ENCODE results near the gene PLXNA2. TPM values are rescaled to one million over a fixed set of nuclear protein-coding genes. Genes with fewer than 3 reads are reported as not detected.

The PLXNA2 gene
- total RNA-seq, 4 donors from 2014 or later, result 19.8 to 41.6 (median 27.9) TPM

DNA sequence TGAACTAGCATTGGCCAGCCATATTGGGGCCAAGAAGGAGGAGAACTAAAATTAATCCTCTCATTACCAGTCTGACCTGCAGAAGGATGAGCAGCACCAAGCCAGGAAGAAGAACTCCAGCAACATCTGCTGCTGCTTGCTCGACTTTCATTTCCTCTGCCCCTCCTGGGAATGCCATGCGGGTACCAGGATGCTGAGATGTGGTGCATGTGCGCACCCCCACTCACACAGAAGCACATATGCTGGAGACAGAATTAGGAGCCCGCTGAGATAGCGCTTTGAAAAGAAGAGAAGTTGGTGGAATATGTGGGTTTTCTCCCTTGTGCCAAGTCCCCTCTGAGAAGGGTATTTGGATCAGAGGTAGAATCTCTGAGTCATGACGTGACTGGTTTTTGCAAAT, 70.4 kb downstream of the PLXNA2 start:
- peaks cover 22 to 85% (median 63%) of the 10 kb centered on the region in 4 donors for H3K4me1 ChIP-seq
- TF ChIP-seq CTCF (IDR thresholded peaks at IDR 0.05), result no peak
- no peak for TF ChIP-seq POLR2AphosphoS5 (IDR thresholded peaks at IDR 0.05)
- TF ChIP-seq POLR2A (IDR thresholded peaks at IDR 0.05; ENCODE audit: low read depth), result no peak
- TF ChIP-seq EP300 (IDR thresholded peaks at IDR 0.05), result no peak
- H3K27ac ChIP-seq (replicated peaks in 1 of 4), result peak overlapping the region in 3 of 4 donors; percentile 34 to 67 (median 60)
- no peak overlapping the region for H3K4me3 ChIP-seq
- no peaks in the 10 kb centered on the region for H3K36me3 ChIP-seq
- H3K27me3 ChIP-seq, result no peaks in the 10 kb centered on the region
- WGBS, result 89% methylated on average over 6 of the region's 6 CpGs
- DNase-seq (ENCODE audit: extremely low spot score), result no peak
- intact Hi-C loops (cut with DNase I), result no loop called here
- H3K9me3 ChIP-seq, result no peaks in the 10 kb centered on the region

DNA sequence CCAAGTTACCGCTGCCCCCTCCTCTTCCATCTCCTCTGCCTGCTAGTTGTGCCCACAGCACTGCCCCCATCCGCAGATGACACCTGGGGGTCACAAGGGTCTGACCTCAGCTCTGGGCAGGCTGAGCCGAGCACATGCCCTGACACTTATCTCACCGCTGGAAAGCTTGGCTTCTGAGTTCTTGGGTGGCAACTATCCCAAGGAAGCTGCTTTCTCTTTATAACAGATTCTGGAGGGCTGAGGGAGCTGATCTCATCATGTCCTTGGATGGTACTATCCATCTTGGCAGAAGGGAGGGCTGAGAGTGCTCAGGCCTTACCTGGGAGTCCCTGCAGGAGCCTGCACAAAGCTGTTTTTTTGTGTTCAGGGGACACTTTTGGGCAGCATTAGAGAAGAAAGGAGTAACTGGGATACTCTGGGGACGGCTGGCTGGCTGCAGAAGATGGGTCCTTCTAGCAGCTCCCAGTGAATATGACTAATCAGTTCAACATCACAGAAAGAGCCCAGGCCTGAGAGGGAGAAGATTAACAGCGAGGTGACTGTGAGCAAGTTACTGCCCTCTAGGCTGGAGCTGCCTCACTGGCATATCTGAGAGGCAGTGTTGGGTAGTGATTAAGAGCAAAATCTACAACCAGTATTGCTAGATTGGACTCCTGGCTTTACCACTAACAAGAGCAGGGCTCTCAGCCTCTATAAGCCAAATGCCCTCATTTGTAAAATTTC, 71.6 kb downstream of the PLXNA2 start:
- intact Hi-C loops (cut with DNase I), result no loop called here
- TF ChIP-seq POLR2A (IDR thresholded peaks at IDR 0.05; ENCODE audit: low read depth), result no peak
- TF ChIP-seq POLR2AphosphoS5 (IDR thresholded peaks at IDR 0.05), result no peak
- no peak for TF ChIP-seq EP300 (IDR thresholded peaks at IDR 0.05)
- TF ChIP-seq CTCF (IDR thresholded peaks at IDR 0.05), result no peak

GRCh38 chr1:208171616-208172422, 72.4 kb downstream of the PLXNA2 start:
- H3K4me1 ChIP-seq, result peaks cover 22 to 69% (median 47%) of the 10 kb centered on the region in 4 donors
- 84% methylated on average over 7 of the region's 7 CpGs for WGBS
- H3K9me3 ChIP-seq, result no peaks in the 10 kb centered on the region
- H3K4me3 ChIP-seq, result no peak overlapping the region
- no peak for DNase-seq (ENCODE audit: extremely low spot score)
- no peaks in the 10 kb centered on the region for H3K27me3 ChIP-seq
- no peaks in the 10 kb centered on the region for H3K36me3 ChIP-seq
- no peak for TF ChIP-seq POLR2AphosphoS5 (IDR thresholded peaks at IDR 0.05)
- TF ChIP-seq CTCF (IDR thresholded peaks at IDR 0.05), result no peak
- TF ChIP-seq POLR2A (IDR thresholded peaks at IDR 0.05; ENCODE audit: low read depth), result no peak
- no peak for TF ChIP-seq EP300 (IDR thresholded peaks at IDR 0.05)
- intact Hi-C loops (cut with DNase I), result no loop called here
- peak overlapping the region; percentile 14 to 67 (median 47) for H3K27ac ChIP-seq (replicated peaks in 1 of 4)

More for the DNA sequence above, 71.6 kb downstream of the PLXNA2 start:
- Histone ChIP-seq H3K36me3 (no peaks in the 10 kb centered on the region), H3K4me3 (no peak overlapping the region), H3K4me1 (peaks cover 22 to 74% (median 51%) of the 10 kb centered on the region in 4 donors), H3K27me3 (no peaks in the 10 kb centered on the region), H3K9me3 (no peaks in the 10 kb centered on the region), H3K27ac (replicated peaks in 1 of 4) (peak overlapping the region; percentile 14 to 67 (median 47))
- 64% methylated on average over 6 of the region's 6 CpGs for WGBS
- DNase-seq (ENCODE audit: extremely low spot score), result no peak

DNA sequence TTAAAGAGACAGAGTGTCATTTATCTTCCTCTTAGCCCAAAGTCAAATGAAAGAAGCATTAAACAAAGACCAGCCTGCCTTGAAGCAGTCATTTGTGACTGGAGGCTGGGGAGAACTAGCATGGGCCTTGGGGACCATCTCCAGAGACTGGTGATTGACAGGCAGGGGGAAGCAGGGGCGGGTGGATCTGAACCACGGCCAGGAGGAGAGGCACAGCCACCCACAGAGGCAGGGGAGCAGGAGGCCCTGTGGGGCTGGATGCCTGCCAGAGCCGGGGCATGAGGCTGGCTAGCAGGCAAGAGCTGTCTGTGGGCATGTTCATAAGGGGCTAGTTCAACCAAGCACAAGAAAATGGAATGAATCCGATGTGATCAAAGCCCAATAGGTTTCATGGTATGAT, 73.9 kb downstream of the PLXNA2 start:
- TF ChIP-seq CTCF (IDR thresholded peaks at IDR 0.05), result no peak
- TF ChIP-seq POLR2A (IDR thresholded peaks at IDR 0.05; ENCODE audit: low read depth), result no peak
- TF ChIP-seq EP300 (IDR thresholded peaks at IDR 0.05), result no peak
- no peak for TF ChIP-seq POLR2AphosphoS5 (IDR thresholded peaks at IDR 0.05)
- no peak for DNase-seq (ENCODE audit: extremely low spot score)
- WGBS, result 41% methylated on average over 4 of the region's 4 CpGs
- no peaks in the 10 kb centered on the region for H3K36me3 ChIP-seq
- H3K27ac ChIP-seq (replicated peaks in 1 of 4), result no peak overlapping the region
- intact Hi-C loops (cut with DNase I), result no loop called here
- no peak overlapping the region for H3K4me3 ChIP-seq
- peaks cover 28 to 73% (median 48%) of the 10 kb centered on the region in 4 donors for H3K4me1 ChIP-seq
- H3K9me3 ChIP-seq, result no peaks in the 10 kb centered on the region
- no peaks in the 10 kb centered on the region for H3K27me3 ChIP-seq
